Panc1 (cell line): ENCODE measurements around the gene GTF2F1. TPM values are rescaled to one million over a fixed set of nuclear protein-coding genes. Genes with fewer than 3 reads are reported as not detected.

Experiments
- ATAC-seq: fragments of 200-7000 bp; cut with Tn5 transposase; 2 replicates; pipeline ENCODE4 v1.9.1; 2020; ENCODE audit warnings: mild to moderate bottlenecking, moderate library complexity
- BruUV-seq: library from RNA; stranded (reverse); fragments of 400-500 nt; replicated peaks from 2 replicates; lab custom pipeline; 2021; lab: Mats Ljungman, UMichigan
- CTCF ChIA-PET: fragments of 300-600 bp; sonication (Branson Sonifier 250); formaldehyde crosslinking; loops from one replicate; lab custom pipeline; 2022; ENCODE audit warnings: antibody characterized with exemption; lab: Charles Lee
- POLR2A ChIA-PET: fragments of 300-600 bp; sonication (Branson Sonifier 250); formaldehyde crosslinking; loops from one replicate; lab custom pipeline; 2022; ENCODE audit warnings: antibody characterized with exemption; lab: Charles Lee
- DNase-seq: peaks from one replicate; pipeline ENCODE4 v3.0.0-alpha.2; 2010; ENCODE audit warnings: low read depth, low spot score
- H3K27ac ChIP-seq: 2 replicates; pipeline ENCODE4 v1.5.1; 2011; ENCODE audit warnings: mild to moderate bottlenecking, low read length, inconsistent platforms
- H3K27me3 ChIP-seq: fragments of 200-500 bp; sonication (Bioruptor generic); 2 replicates; pipeline ENCODE4 v1.6.0; 2014; ENCODE audit warnings: low read length, inconsistent platforms; ENCODE audit not compliant: control insufficient read depth, insufficient read depth
- H3K36me3 ChIP-seq: fragments of 200-500 bp; sonication (Bioruptor generic); 2 replicates; pipeline ENCODE4 v1.5.1; 2014; ENCODE audit warnings: inconsistent platforms, mild to moderate bottlenecking, low read length, moderate library complexity; ENCODE audit not compliant: control insufficient read depth, insufficient read depth
- H3K4me1 ChIP-seq: 2 replicates; pipeline ENCODE4 v1.5.1; 2011; ENCODE audit warnings: inconsistent platforms, mild to moderate bottlenecking, low read length, moderate library complexity; ENCODE audit not compliant: control insufficient read depth, insufficient read depth
- H3K4me3 ChIP-seq, 2 experiments: 2 replicates each; pipeline ENCODE4 v1.5.1; 2011 to 2012; ENCODE audit warnings: low read depth in 2 of 2, low read length in 2 of 2, mild to moderate bottlenecking in 2 of 2, inconsistent platforms in 1 of 2, moderate library complexity in 1 of 2
- H3K9me3 ChIP-seq: fragments of 200-500 bp; sonication (Bioruptor generic); 2 replicates; pipeline ENCODE4 v1.5.1; 2014; ENCODE audit warnings: low read depth, mild to moderate bottlenecking, inconsistent platforms, low read length, moderate library complexity; ENCODE audit not compliant: control insufficient read depth, insufficient read depth
- POLR2AphosphoS5 ChIP-seq: IDR thresholded peaks from 2 replicates; pipeline ENCODE4 v1.6.1; 2012; ENCODE audit warnings: mild to moderate bottlenecking, low read depth, low read length, moderate library complexity
- SIN3A ChIP-seq: IDR thresholded peaks from 2 replicates; pipeline ENCODE4 v1.6.1; 2012; ENCODE audit warnings: low read depth, mild to moderate bottlenecking, low read length, moderate library complexity, borderline replicate concordance; ENCODE audit not compliant: insufficient read depth
- TCF7L2 ChIP-seq: IDR thresholded peaks from 2 replicates; pipeline ENCODE4 v1.6.1; 2011; ENCODE audit warnings: mild to moderate bottlenecking, low read depth, low read length, inconsistent platforms
- in situ Hi-C: cut with HindIII; loops from 2 replicates; pipeline ENCODE4 v1.10.0; 2016; ENCODE audit warnings: low sequenced_read_pairs, low pct_unique_long_range_greater_than_20kb
- intact Hi-C: fragments of 100-400 bp; cut with micrococcal nuclease; formaldehyde crosslinking; loops from one replicate; pipeline ENCODE4 v1.10.0; 2022; ENCODE audit not compliant: unreplicated experiment
- total RNA-seq: library from RNA; stranded (reverse); gene quantifications from one replicate; pipeline ENCODE4 v1.2.1, GENCODE V29; 2021; ENCODE audit not compliant: unreplicated experiment
- TF ChIP-seq, protein P1 (sequence below), 2 experiments: IDR thresholded peaks; 2 replicates each; pipeline ENCODE4 v1.6.1; 2011 to 2012; ENCODE audit warnings: low read depth in 2 of 2, control low read depth in 1 of 2, low read length in 1 of 2, mild to moderate bottlenecking in 1 of 2, moderate library complexity in 1 of 2; ENCODE audit not compliant: insufficient read depth in 1 of 2

GTF2F1 gene
- total RNA-seq, 1 experiment from 2014 or later: 61.1 TPM

DNA sequence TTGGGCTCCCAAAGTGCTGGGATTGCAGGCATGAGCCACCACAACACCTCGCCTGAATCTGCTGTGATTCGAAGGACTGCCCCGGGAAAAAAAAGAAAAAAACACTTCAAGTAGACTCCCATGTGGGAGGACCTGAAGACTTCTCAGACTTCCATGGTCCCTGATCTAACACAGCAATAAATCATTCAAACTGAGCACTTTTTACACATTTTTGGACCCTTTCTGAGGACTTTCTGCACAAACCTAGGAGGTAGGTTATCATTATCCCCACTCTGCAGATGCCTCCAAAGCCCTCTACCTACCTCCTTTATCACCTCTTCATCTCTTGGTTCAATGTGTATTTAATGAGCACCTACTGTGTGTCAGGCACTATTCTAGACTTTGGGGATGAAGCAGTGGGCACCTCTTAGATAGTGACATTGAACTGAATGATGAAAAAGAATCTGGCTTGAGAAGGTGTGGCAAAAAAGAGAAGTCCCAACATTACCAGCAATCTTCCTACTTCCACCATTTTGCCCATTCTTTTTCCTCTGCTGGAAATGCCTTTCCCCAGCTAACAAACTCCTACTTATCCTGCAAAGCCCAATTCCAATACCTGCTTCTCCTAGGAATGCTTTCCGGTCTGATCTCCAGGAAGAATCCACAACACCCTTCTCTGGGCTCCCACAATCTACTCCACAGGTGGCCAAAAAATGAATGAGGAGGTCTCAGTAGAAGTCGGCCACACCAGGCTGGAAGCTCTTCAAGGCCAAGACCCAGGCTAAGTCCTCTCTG lies 33.2 kb downstream of the GTF2F1 start:
- no peaks in the 10 kb centered on the region for H3K9me3 ChIP-seq
- BruUV-seq: no TSS peak
- POLR2A ChIA-PET: no interaction called here
- H3K27me3 ChIP-seq: no peaks in the 10 kb centered on the region
- H3K4me1 ChIP-seq: 0 out of 2 replicates have a peak, but pooled peaks cover 4% of the 10 kb centered on the region
- DNase-seq: no peak
- no peaks in the 10 kb centered on the region; the same call in 1 of the 2 replicates for H3K36me3 ChIP-seq
- H3K4me3 ChIP-seq: no peak overlapping the region
- intact Hi-C loops (no loop called here), in situ Hi-C loops (no loop called here)
- CTCF ChIA-PET: no interaction called here
- no peak overlapping the region for H3K27ac ChIP-seq
- no peak for TF ChIP-seq POLR2AphosphoS5
- TF ChIP-seq SIN3A: no peak
- TF ChIP-seq, protein P1, sequence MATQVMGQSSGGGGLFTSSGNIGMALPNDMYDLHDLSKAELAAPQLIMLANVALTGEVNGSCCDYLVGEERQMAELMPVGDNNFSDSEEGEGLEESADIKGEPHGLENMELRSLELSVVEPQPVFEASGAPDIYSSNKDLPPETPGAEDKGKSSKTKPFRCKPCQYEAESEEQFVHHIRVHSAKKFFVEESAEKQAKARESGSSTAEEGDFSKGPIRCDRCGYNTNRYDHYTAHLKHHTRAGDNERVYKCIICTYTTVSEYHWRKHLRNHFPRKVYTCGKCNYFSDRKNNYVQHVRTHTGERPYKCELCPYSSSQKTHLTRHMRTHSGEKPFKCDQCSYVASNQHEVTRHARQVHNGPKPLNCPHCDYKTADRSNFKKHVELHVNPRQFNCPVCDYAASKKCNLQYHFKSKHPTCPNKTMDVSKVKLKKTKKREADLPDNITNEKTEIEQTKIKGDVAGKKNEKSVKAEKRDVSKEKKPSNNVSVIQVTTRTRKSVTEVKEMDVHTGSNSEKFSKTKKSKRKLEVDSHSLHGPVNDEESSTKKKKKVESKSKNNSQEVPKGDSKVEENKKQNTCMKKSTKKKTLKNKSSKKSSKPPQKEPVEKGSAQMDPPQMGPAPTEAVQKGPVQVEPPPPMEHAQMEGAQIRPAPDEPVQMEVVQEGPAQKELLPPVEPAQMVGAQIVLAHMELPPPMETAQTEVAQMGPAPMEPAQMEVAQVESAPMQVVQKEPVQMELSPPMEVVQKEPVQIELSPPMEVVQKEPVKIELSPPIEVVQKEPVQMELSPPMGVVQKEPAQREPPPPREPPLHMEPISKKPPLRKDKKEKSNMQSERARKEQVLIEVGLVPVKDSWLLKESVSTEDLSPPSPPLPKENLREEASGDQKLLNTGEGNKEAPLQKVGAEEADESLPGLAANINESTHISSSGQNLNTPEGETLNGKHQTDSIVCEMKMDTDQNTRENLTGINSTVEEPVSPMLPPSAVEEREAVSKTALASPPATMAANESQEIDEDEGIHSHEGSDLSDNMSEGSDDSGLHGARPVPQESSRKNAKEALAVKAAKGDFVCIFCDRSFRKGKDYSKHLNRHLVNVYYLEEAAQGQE (IDR thresholded peaks at IDR 0.05; ENCODE audit: insufficient read depth in 1 of 2, low read depth in 2 of 2, low read length in 1 of 2): no peak
- ATAC-seq: no peak

DNA sequence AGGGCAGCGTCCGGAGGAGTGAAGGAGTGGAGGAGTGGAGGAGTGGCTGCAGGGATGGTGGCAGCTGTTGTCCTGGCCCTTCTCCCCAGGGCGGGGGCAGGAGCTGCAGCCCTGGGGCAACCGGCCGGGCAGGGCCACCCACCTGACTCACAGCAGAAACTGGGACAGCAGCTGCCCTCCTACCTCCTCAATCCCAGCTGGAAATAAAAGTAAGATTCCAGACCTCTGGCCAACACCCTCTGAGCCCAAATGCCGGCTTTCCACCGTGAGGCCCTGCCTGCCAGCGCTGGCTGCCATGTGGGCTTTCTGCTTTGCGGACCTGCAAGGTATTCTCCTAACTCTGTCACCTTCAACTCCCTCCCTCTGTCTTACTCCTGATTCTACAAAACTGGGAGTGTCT lies 35.0 kb downstream of the GTF2F1 start:
- no peaks in the 10 kb centered on the region; the same call in 1 of the 2 replicates for H3K36me3 ChIP-seq
- ATAC-seq (no peak), DNase-seq (no peak)
- H3K27ac ChIP-seq: no peak overlapping the region
- H3K9me3 ChIP-seq: no peaks in the 10 kb centered on the region
- 0 out of 2 replicates have a peak, but pooled peaks cover 4% of the 10 kb centered on the region for H3K4me1 ChIP-seq
- intact Hi-C loops (no loop called here), in situ Hi-C loops (no loop called here)
- no peak overlapping the region for H3K4me3 ChIP-seq
- H3K27me3 ChIP-seq: no peaks in the 10 kb centered on the region
- ChIA-PET CTCF (no interaction called here), POLR2A (no interaction called here)
- TF ChIP-seq, protein P1 (IDR thresholded peaks at IDR 0.05; ENCODE audit: insufficient read depth in 1 of 2, low read depth in 2 of 2, low read length in 1 of 2): no peak
- TF ChIP-seq TCF7L2: no peak
- BruUV-seq: no TSS peak
